GM19238 (cell line): ENCODE measurements around the gene STK11IP.
"Not testable (repeated sequence)": the region's sequence is repeated elsewhere in the genome, so short reads cannot be mapped to it uniquely, and the experiment has no call there.

Source experiments
- DNase-seq: peaks from one replicate; pipeline ENCODE4 v3.0.0; 2011; ENCODE audit warnings: low spot score; ENCODE audit not compliant: insufficient read length

The STK11IP gene

GRCh38 chr2:219650426-219651248 lies 53.0 kb downstream of the STK11IP start:
- DNase-seq = no peak

- not testable (repeated sequence) for DNase-seq
These were observed 54.0 kb downstream of the STK11IP start for GRCh38 chr2:219651656-219652055.

GRCh38 chr2:219656526-219656925 lies 58.9 kb downstream of the STK11IP start:
- DNase-seq = no peak

GRCh38 chr2:219658196-219658846 lies 60.7 kb downstream of the STK11IP start:
- no peak for DNase-seq

GRCh38 chr2:219658874-219659273 lies 61.2 kb downstream of the STK11IP start:
- DNase-seq = no peak

- DNase-seq = no peak
These were observed 63.7 kb downstream of the STK11IP start for GRCh38 chr2:219661197-219661954.

GRCh38 chr2:219661955-219662395 lies 64.3 kb downstream of the STK11IP start:
- no peak for DNase-seq

- DNase-seq = no peak
These were observed 64.9 kb downstream of the STK11IP start for GRCh38 chr2:219662566-219662965.

GRCh38 chr2:219663116-219663762 lies 65.6 kb downstream of the STK11IP start:
- no peak for DNase-seq

- DNase-seq = no peak
These were observed 66.4 kb downstream of the STK11IP start for GRCh38 chr2:219664041-219664440.

- no peak for DNase-seq
These were observed 67.3 kb downstream of the STK11IP start for GRCh38 chr2:219664944-219665343.

GRCh38 chr2:219665926-219666325 lies 68.3 kb downstream of the STK11IP start:
- no peak for DNase-seq
